HG02973 (cell line): ENCODE data around the gene PTCD3.

ENCODE experiments used
- ATAC-seq: cut with Tn5 transposase; IDR thresholded peaks from one replicate; pipeline ENCODE4 v1.9.1; 2021; ENCODE audit warnings: moderate library complexity; ENCODE audit not compliant: unreplicated experiment

PTCD3 gene

GRCh38 chr2:86143307-86143706 lies 37.3 kb downstream of the PTCD3 start:
- ATAC-seq = no peak

GRCh38 chr2:86143926-86144685 lies 38.1 kb downstream of the PTCD3 start:
- ATAC-seq = no peak

- ATAC-seq = no peak
Measured at GRCh38 chr2:86147793-86148192, 41.8 kb downstream of the PTCD3 start.

- no peak for ATAC-seq
Measured at GRCh38 chr2:86150502-86150901, 44.5 kb downstream of the PTCD3 start.

GRCh38 chr2:86157009-86157556 lies 51.0 kb downstream of the PTCD3 start:
- ATAC-seq = no peak

- no peak for ATAC-seq
Measured at GRCh38 chr2:86158286-86158685, 52.3 kb downstream of the PTCD3 start.

GRCh38 chr2:86160156-86160952 lies 54.3 kb downstream of the PTCD3 start:
- ATAC-seq = no peak

- no peak for ATAC-seq
Measured at GRCh38 chr2:86170449-86170848, 64.4 kb downstream of the PTCD3 start.

- no peak for ATAC-seq
Measured at GRCh38 chr2:86171295-86171694, 65.3 kb downstream of the PTCD3 start.

GRCh38 chr2:86172610-86173009 lies 66.6 kb downstream of the PTCD3 start:
- no peak for ATAC-seq

- no peak for ATAC-seq
Measured at GRCh38 chr2:86174445-86174844, 68.4 kb downstream of the PTCD3 start.

GRCh38 chr2:86175828-86176227 lies 69.8 kb downstream of the PTCD3 start:
- ATAC-seq = no peak

- ATAC-seq = no peak
Measured at GRCh38 chr2:86176597-86176996, 70.6 kb downstream of the PTCD3 start.

GRCh38 chr2:86185517-86186212 lies 79.6 kb downstream of the PTCD3 start:
- no peak for ATAC-seq

GRCh38 chr2:86186431-86186830 lies 80.4 kb downstream of the PTCD3 start:
- ATAC-seq = no peak

- ATAC-seq = no peak
Measured at GRCh38 chr2:86189782-86190416, 83.9 kb downstream of the PTCD3 start.
